H9 (cell line): Measurements from ENCODE around the gene MTHFD1L. TPM values are rescaled to one million over a fixed set of nuclear protein-coding genes. Genes with fewer than 3 reads are reported as not detected.

Experiments
- DNase-seq: peaks from one replicate; pipeline ENCODE4 v3.0.0-alpha.2; 2017
- H2AFZ ChIP-seq: one replicate; pipeline ENCODE4 v1.6.1; 2013; ENCODE audit warnings: mild to moderate bottlenecking, low read length, control low read depth, moderate library complexity
- H2AK5ac ChIP-seq: 2 replicates; pipeline ENCODE4 v1.6.1; 2013; ENCODE audit warnings: low read length, control low read depth, mixed read lengths; ENCODE audit not compliant: insufficient read length
- H2BK120ac ChIP-seq: one replicate; pipeline ENCODE4 v1.6.1; 2013; ENCODE audit warnings: low read depth, mild to moderate bottlenecking, low read length, control low read depth, inconsistent platforms; ENCODE audit not compliant: poor library complexity, severe bottlenecking
- H2BK12ac ChIP-seq: 2 replicates; pipeline ENCODE4 v1.6.1; 2013; ENCODE audit warnings: low read length, control low read depth, mixed read lengths, low read depth; ENCODE audit not compliant: insufficient read length
- H2BK15ac ChIP-seq: 2 replicates; pipeline ENCODE4 v1.6.1; 2013; ENCODE audit warnings: low read depth, low read length, control low read depth
- H2BK20ac ChIP-seq: one replicate; pipeline ENCODE4 v1.6.1; 2013; ENCODE audit warnings: low read depth, mild to moderate bottlenecking, low read length, control low read depth, inconsistent platforms; ENCODE audit not compliant: poor library complexity, severe bottlenecking
- H2BK5ac ChIP-seq: 2 replicates; pipeline ENCODE4 v1.6.1; 2013; ENCODE audit warnings: low read length, control low read depth, mixed read lengths; ENCODE audit not compliant: insufficient read length
- H3K14ac ChIP-seq: 2 replicates; pipeline ENCODE4 v1.6.1; 2013; ENCODE audit warnings: low read length, control low read depth; ENCODE audit not compliant: insufficient read depth
- H3K18ac ChIP-seq: 2 replicates; pipeline ENCODE4 v1.6.1; 2013; ENCODE audit warnings: low read depth, mild to moderate bottlenecking, mixed read lengths, low read length, control low read depth; ENCODE audit not compliant: insufficient read length
- H3K23ac ChIP-seq: 2 replicates; pipeline ENCODE4 v1.6.1; 2013; ENCODE audit warnings: low read length, control low read depth, mixed read lengths, low read depth; ENCODE audit not compliant: insufficient read length
- H3K23me2 ChIP-seq: 2 replicates; pipeline ENCODE4 v1.6.1; 2013; ENCODE audit warnings: low read depth, mild to moderate bottlenecking, mixed read lengths, low read length, control low read depth; ENCODE audit not compliant: insufficient read length, poor library complexity, severe bottlenecking
- H3K27ac ChIP-seq: 2 replicates; pipeline ENCODE4 v1.5.1; 2013; ENCODE audit warnings: low read length, control low read depth, mixed read lengths, low read depth; ENCODE audit not compliant: insufficient read length
- H3K27me3 ChIP-seq: 2 replicates; pipeline ENCODE4 v1.6.1; 2013; ENCODE audit warnings: low read length, control low read depth, inconsistent platforms; ENCODE audit not compliant: insufficient read depth
- H3K4ac ChIP-seq: 2 replicates; pipeline ENCODE4 v1.6.1; 2013; ENCODE audit warnings: low read depth, mild to moderate bottlenecking, control low read depth, inconsistent platforms, low read length, moderate library complexity
- H3K4me1 ChIP-seq: 2 replicates; pipeline ENCODE4 v1.6.1; 2013; ENCODE audit warnings: low read length, control low read depth, inconsistent platforms; ENCODE audit not compliant: insufficient read depth
- H3K4me2 ChIP-seq: 2 replicates; pipeline ENCODE4 v1.6.1; 2013; ENCODE audit warnings: low read length, control low read depth, mixed read lengths; ENCODE audit not compliant: insufficient read length, insufficient read depth
- H3K56ac ChIP-seq: 2 replicates; pipeline ENCODE4 v1.6.1; 2013; ENCODE audit warnings: low read depth, mild to moderate bottlenecking, mixed read lengths, low read length, control low read depth; ENCODE audit not compliant: insufficient read length
- H3K79me1 ChIP-seq: 2 replicates; pipeline ENCODE4 v1.6.1; 2013; ENCODE audit warnings: low read depth, mild to moderate bottlenecking, moderate library complexity, low read length, control low read depth, inconsistent platforms; ENCODE audit not compliant: insufficient read depth, poor library complexity, severe bottlenecking
- H3K79me2 ChIP-seq: 2 replicates; pipeline ENCODE4 v1.6.1; 2013; ENCODE audit warnings: low read length, control low read depth, inconsistent platforms; ENCODE audit not compliant: insufficient read depth
- H3K9ac ChIP-seq: 2 replicates; pipeline ENCODE4 v1.6.1; 2013; ENCODE audit warnings: low read length, control low read depth, mixed read lengths; ENCODE audit not compliant: insufficient read length; ENCODE audit errors: extremely low read depth
- H3K9me3 ChIP-seq: one replicate; pipeline ENCODE4 v1.6.1; 2013; ENCODE audit warnings: low read depth, low read length, inconsistent platforms; ENCODE audit not compliant: control insufficient read depth
- H3T11ph ChIP-seq: one replicate; pipeline ENCODE4 v1.6.1; 2013; ENCODE audit warnings: mild to moderate bottlenecking, low read length, control low read depth, inconsistent platforms
- H4K20me1 ChIP-seq: one replicate; pipeline ENCODE4 v1.6.1; 2013; ENCODE audit not compliant: control insufficient read depth, insufficient read length, insufficient read depth
- H4K5ac ChIP-seq: 2 replicates; pipeline ENCODE4 v1.6.1; 2013; ENCODE audit warnings: low read depth, mild to moderate bottlenecking, mixed read lengths, low read length, control low read depth; ENCODE audit not compliant: insufficient read length
- H4K8ac ChIP-seq: replicated peaks from 2 replicates; pipeline ENCODE4 v1.6.1; 2013; ENCODE audit warnings: low read length, control low read depth, mixed read lengths, low read depth; ENCODE audit not compliant: insufficient read length
- H4K91ac ChIP-seq: 2 replicates; pipeline ENCODE4 v1.6.1; 2013; ENCODE audit warnings: low read depth, mild to moderate bottlenecking, moderate library complexity, mixed read lengths, low read length, control low read depth; ENCODE audit not compliant: insufficient read length
- H3K27ac Mint-ChIP-seq, 3 experiments: 2 replicates in 2 of 3; 3 replicates in 1 of 3; pipeline ENCODE4 v1.8.0; 2020 to 2021; ENCODE audit warnings: mixed read lengths in 3 of 3, mild to moderate bottlenecking in 1 of 3, moderate library complexity in 1 of 3
- H3K27me3 Mint-ChIP-seq: 2 replicates; pipeline ENCODE4 v1.8.0; 2021; ENCODE audit warnings: low read depth, mild to moderate bottlenecking, moderate library complexity, mixed read lengths
- H3K36me3 Mint-ChIP-seq, 3 experiments: 2 replicates in 2 of 3; 3 replicates in 1 of 3; pipeline ENCODE4 v1.8.0; 2020 to 2021; ENCODE audit warnings: low read depth in 3 of 3, mixed read lengths in 3 of 3; ENCODE audit not compliant: insufficient read depth in 1 of 3
- H3K4me1 Mint-ChIP-seq, 2 experiments: 2 replicates each; pipeline ENCODE4 v1.8.0; 2020; ENCODE audit warnings: mixed read lengths in 2 of 2
- H3K4me3 Mint-ChIP-seq, 2 experiments: 2 replicates in 1 of 2; 3 replicates in 1 of 2; pipeline ENCODE4 v1.8.0; 2020 to 2021; ENCODE audit warnings: mild to moderate bottlenecking in 2 of 2, mixed read lengths in 2 of 2, moderate library complexity in 1 of 2
- H3K9me3 Mint-ChIP-seq, 2 experiments: 2 replicates in 1 of 2; 3 replicates in 1 of 2; pipeline ENCODE4 v1.8.0; 2020; ENCODE audit warnings: mild to moderate bottlenecking in 2 of 2, mixed read lengths in 2 of 2, moderate library complexity in 1 of 2
- WGBS: extraction: QIAGEN DNeasy Blood & Tissue Kit; methylation state at CpG from one replicate; pipeline ENCODE4 v1.1.7; 2013; ENCODE audit warnings: missing lambda C conversion rate, low lambda C conversion rate, mixed read lengths; ENCODE audit not compliant: insufficient read length; ENCODE audit errors: extremely low coverage; 5-methylcytosine and 5-hydroxymethylcytosine counted together
- total RNA-seq: library from RNA; stranded (reverse); gene quantifications from 2 replicates; pipeline ENCODE4 v1.2.1, GENCODE V29; 2021
- TF ChIP-seq, protein P1 (sequence below): fragments of 200-600 bp; sonication (generic); conservative IDR thresholded peaks from 3 replicates; pipeline ENCODE4 v1.8.0; 2021; ENCODE audit warnings: antibody characterized with exemption, mild to moderate bottlenecking

The MTHFD1L gene
- total RNA-seq, 1 experiment from 2014 or later, result 90.2 TPM

DNA sequence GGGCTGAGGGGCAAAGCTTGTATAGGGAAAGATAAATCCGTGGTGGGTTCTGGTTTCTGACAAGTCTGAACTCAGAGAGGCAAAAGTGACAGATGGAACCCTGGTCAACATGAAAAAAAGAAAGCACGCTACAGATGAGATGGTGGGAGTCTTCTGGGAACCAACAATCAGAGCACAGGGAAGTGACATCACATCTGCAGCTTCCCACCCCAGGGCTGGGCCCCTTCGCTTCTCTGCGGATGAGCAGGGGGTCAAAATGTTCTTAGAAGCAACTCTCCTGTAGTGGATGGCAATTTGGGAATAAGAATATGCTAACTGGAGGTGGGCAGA, 245.0 kb downstream of the MTHFD1L start:
- no peak overlapping the region for H2BK120ac ChIP-seq
- H2BK12ac ChIP-seq, result no peak overlapping the region
- no peak overlapping the region for H3K18ac ChIP-seq
- Mint-ChIP-seq H3K36me3 (no peaks in the 10 kb centered on the region; a peak in 1 of 7 replicates), H3K4me3 (no peak overlapping the region), H3K4me1 (peaks cover 8 to 20% of the 10 kb centered on the region in 2 experiments), H3K27ac (no peak overlapping the region), H3K9me3 (no peaks in the 10 kb centered on the region), H3K27me3 (no peaks in the 10 kb centered on the region)
- H3K23ac ChIP-seq, result no peak overlapping the region
- H3K9me3 ChIP-seq, result no peaks in the 10 kb centered on the region
- no peak overlapping the region for H3K9ac ChIP-seq
- H3K4ac ChIP-seq, result no peak overlapping the region
- no peaks in the 10 kb centered on the region for H3K23me2 ChIP-seq
- TF ChIP-seq, protein P1, sequence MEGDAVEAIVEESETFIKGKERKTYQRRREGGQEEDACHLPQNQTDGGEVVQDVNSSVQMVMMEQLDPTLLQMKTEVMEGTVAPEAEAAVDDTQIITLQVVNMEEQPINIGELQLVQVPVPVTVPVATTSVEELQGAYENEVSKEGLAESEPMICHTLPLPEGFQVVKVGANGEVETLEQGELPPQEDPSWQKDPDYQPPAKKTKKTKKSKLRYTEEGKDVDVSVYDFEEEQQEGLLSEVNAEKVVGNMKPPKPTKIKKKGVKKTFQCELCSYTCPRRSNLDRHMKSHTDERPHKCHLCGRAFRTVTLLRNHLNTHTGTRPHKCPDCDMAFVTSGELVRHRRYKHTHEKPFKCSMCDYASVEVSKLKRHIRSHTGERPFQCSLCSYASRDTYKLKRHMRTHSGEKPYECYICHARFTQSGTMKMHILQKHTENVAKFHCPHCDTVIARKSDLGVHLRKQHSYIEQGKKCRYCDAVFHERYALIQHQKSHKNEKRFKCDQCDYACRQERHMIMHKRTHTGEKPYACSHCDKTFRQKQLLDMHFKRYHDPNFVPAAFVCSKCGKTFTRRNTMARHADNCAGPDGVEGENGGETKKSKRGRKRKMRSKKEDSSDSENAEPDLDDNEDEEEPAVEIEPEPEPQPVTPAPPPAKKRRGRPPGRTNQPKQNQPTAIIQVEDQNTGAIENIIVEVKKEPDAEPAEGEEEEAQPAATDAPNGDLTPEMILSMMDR, result no peak
- H3K79me2 ChIP-seq, result no peaks in the 10 kb centered on the region
- no peaks in the 10 kb centered on the region for H3K79me1 ChIP-seq
- no peak overlapping the region for H2AFZ ChIP-seq
- H4K91ac ChIP-seq, result no peak overlapping the region
- H4K5ac ChIP-seq, result no peak overlapping the region
- H4K8ac ChIP-seq, result no peak overlapping the region
- no peaks in the 10 kb centered on the region for H4K20me1 ChIP-seq
- no peak overlapping the region for H3K27ac ChIP-seq
- no peak overlapping the region for H3K4me2 ChIP-seq
- H3K4me1 ChIP-seq, result peaks cover 3% of the 10 kb centered on the region; the same call in 1 of the 2 replicates
- no peak overlapping the region for H3K56ac ChIP-seq
- no peak overlapping the region for H2BK15ac ChIP-seq
- no peak overlapping the region for H2BK5ac ChIP-seq
- WGBS, result no CpG with 5 or more reads among the region's 4 CpGs
- no peak overlapping the region for H3K14ac ChIP-seq
- no peak overlapping the region for H2AK5ac ChIP-seq
- no peak for DNase-seq
- no peaks in the 10 kb centered on the region for H3K27me3 ChIP-seq
- no peak overlapping the region for H2BK20ac ChIP-seq
- no peak overlapping the region for H3T11ph ChIP-seq
